Nucleus accumbens (tissue), 56 donors: ENCODE data around the gene HSPBP1.

Source experiments
- DNase-seq, 56 donors: peaks; one replicate each; lab custom pipeline; 2025; lab: John Stamatoyannopoulos, UW

The HSPBP1 gene

DNA sequence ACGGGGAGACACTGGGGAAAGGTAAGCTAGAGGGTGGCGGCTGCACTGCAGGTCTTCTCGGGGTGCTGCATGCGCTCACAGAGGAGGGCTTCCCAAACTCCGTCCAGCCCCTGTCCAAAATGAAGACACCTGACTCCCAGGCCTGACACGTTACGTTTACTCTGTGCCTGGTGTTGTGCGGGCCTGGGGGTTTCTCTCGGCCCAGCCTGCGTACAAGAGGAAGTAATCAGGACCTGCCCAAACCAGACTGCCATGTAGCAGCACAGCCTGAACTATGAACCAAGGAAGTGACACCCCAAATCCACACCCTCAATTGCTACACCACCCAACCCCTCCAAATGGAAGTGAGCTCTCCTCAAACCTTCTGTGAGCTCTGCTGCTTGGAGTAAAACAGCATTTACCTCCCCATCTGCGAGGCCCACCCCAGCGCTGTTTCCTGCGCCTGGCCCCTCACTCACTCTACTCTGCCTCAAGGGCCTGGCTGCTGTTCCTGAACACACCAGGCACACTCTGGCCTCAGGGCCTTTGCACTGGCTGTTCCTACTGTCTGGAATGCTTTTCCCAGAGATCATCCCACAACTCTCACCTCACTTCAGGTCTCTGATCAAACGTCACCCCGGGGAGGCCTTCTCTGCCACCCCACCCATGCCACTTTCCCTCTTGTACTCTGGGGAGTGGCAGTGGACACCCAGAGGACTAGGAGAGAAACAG is 3.0 kb downstream of the HSPBP1 start:
- DNase-seq: no peak

DNA sequence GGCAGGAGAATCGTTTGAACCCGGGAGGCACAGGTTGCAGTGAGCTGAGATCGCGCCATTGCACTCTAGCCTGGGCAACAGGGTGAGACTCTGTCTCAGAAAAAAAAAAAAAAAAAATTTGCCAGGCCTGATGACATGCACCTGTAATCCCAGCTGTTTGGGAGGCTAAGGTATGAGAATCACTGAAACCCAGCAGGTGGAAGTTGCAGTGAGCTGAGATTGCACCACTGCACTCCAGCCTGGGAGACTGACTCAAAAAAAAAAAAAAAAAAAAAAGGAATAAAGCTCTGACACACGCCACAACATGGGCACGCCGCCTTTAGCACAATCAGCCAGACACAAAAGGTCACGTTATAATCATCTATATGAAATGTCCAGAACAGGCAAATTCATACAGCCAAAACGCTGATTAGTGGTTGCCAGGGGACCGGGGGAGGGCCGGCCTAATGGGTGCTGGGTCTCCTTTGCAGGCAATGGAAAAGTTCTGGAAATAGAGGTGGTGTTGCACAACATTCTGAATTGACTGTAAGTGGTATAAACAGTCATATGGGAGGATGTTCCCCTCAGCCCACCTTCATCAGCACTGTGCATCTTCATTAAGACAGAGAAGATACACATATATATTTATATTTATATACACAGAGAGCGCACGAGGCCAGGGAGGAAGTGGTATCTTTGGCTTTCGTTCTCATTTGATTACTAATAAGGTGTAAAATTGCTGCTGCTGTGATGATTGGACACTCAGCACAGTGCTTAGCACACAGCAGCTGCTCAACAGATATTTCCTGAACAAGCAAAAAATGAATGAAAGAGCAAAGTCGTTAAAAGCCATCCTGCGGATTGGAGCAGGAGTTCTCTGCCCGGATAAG is 3.8 kb downstream of the HSPBP1 start:
- no peak for DNase-seq

DNA sequence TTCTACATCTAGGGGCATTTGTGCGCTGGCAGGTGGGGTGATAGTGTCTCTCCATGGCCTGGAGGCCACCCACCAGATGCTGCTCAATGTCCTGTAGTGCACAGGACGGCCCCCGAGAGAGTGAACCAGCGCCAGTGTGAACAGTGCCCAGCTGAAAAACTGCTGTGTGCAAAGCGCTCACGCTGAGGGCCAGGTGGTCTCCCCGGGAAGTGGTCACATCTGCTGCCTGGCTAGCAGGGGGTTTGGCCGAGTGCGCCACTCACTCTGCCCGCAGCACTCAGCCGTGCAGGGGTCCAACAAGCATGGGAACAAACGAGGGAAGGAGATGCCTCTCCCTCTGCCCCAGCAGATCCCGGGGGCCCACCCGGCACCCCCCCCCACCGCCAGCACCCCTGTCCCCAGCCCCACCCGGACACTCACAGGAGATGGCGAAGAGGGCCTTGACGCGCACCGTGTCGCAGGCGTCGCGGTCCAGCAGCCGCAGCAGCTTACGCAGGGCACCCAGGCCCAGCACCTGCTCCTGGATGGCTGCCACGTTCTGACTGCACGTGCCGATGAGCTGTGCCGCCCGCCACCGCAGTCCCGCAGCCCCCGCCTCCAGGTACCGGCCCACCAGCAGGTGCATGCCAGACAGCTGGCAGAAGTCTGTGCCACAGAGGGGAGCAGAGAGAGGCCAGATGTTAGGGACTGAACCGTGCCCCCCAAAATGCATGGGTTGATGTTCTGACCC is 5.8 kb downstream of the HSPBP1 start:
- DNase-seq: no peak

GRCh38 chr19:55272142-55272541 is 7.8 kb downstream of the HSPBP1 start:
- no peak for DNase-seq

GRCh38 chr19:55270172-55270942 is 9.6 kb downstream of the HSPBP1 start:
- DNase-seq: no peak

GRCh38 chr19:55269299-55269698 is 10.6 kb downstream of the HSPBP1 start:
- peak in 23 of 56 donors; percentile 7 to 70 (median 31) for DNase-seq

DNA sequence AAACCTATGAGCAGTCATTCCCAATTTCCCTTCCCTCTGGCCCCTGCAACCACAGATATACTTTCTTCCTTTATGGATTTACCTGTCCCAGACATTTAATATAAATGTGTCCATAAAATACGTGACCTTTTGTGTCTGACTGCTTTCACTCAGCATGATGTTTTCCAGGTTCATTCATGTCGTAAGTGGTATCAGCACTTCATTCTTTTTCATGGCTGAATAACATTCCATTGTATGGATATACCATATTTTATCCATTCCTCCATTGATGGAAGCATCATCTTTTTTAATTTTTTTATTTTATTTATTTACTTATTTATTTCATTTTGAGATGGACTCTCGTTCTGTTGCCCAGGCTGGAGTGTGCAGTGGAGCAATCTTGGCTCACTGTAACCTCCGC is 13.1 kb downstream of the HSPBP1 start:
- no peak for DNase-seq

DNA sequence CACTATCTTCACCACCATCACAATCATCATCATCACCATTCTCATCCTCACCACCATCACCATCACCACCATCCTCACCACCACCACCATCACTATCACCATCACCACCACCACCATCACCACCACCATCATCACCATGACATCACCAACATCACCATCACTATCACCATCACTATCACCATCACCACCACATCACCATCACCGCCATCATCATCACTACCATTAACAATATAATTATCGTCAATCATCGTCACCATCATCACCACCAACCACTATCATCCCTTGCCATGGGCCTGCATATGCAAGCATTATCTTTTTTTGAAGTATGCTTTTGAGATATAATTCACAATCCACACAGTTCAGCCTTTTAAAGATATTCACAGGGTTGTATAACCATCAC is 13.5 kb downstream of the HSPBP1 start:
- no peak for DNase-seq

- DNase-seq: no peak
These were observed 14.1 kb downstream of the HSPBP1 start for GRCh38 chr19:55265723-55266386.

DNA sequence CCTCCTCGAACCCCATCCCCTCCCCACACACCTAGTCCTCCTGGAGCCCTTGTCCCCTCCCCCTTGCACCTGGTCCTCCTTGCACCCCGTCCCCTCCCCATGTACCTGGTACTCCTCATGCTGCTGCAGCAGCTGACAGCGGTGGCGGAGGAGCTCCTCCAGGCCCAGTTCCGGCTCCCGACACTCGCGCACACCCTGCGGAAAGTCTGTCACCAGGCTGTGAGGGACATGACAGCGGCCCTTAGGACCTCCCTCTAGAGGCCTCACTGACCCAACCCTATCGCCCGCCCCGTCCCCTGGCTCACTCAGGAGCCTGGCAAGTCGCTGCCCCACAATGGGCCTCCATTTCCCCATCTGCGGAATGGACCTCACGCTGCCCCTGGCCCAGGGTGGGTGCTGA is 14.7 kb downstream of the HSPBP1 start:
- DNase-seq: no peak

DNA sequence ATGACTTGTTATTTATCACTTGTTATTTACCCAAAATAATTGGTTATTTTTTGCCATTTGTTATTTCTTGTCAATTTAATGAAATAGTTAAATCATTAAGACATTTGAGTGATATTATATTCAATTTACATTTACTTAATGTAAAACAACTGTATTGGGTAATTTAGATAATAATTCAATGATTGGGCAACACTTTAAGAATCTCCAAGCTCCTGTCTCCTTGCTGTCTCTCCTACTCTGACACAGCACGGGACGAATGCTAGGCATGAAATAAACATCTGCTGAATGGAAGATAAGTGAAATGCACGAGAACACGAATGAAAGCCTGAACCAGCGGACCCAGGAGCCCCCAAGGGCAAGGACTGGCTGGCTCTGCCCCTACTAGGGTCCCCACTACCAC is 15.4 kb downstream of the HSPBP1 start:
- DNase-seq: no peak

DNA sequence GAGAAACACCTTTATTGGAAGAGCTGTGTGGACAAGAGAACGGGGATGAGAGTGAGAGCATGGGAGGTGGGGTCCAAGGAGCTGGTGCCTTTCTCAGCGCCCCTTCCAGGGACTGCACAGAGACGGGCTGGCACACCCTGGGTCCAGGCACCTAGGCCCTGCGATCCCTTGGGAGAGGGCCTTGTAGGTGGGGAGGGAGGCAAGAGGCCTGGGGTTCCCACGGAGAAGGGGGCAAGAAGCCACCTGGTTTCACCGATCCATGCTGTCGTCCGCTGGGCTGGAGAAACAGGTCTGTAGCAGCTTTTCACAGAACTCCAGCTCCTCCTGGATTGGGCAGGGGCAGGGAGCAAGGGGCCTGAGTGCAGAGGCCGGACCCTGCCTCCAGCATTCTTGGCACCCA is 17.6 kb downstream of the HSPBP1 start:
- DNase-seq: no peak

GRCh38 chr19:55261671-55262126 is 18.2 kb downstream of the HSPBP1 start:
- no peak for DNase-seq

DNA sequence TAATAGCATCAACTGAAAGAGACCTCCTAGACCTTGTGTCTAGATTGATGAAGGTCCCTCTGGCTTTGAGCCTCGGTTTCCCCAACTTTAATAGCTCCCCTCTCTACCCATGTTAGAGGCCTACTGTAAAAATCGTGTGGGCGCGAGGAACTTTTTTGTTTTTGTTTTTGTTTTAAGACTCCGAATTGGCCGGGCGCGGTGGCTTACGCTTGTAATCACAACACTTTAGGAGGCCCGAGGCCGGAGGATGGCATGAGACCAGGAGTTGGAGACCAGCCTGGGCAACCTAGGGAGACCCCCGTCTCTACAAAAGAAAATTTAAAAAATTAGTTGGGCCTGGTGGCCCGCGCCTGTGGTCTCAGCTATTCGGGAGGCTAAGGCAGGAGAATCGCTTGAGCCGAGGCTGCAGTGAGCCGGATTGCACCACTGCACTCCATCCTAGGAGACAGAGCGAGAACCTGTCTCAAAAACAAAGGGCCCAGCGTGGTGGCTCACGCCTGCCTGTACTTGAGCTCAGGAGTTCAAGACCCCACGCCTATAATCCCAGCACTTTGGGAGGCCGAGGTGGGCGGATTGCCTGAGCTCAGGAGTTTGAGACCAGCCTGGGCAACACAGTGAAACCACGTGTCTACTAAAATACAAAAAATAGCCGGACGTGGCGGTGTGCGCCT is 20.2 kb downstream of the HSPBP1 start:
- peak in 4 of 56 donors; percentile 50 to 58 (median 54) for DNase-seq

DNA sequence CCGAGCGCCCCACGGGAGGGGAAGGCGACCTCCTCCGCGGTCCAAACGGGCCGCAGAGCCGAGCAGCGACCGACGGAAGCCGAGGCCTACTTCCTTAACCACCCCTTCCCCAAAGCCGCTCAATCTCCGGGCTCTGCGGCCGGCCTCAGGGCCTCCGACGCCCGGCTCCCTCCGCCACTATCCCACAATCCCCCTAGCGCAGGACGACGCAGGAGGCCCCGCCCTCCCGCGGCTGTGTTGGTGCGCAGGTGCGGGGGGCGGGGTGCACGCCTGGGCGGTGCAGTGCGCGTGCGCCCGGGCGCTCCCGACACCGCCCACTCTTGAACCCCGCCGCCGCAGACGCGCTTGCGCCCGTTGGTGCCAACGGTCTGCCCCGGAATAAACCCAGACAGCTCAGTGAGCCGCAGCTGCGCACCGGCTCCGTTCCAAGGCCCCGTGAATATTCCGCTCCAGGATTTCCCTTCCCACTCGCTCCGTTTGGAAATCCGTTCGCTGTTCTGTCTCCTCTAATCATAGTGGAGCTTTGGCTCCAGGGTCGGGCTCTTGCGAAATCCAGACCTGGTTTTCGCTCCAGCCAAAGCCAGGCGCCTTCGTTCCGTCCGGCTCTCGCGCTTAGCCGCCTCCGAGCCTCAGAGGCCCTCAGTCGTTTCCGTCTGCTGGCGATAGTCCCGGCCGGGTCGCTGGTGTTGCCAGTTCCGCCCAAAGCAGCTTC is 20.9 kb downstream of the HSPBP1 start, which contains the start of gene PPP6R1:
TSS of gene PPP6R1 (minus strand) at position 190 of the 712 bp plus-strand sequence. CDS start 11,914 bp downstream, outside the sequence.
- DNase-seq: peak; percentile 55 to 99 (median 97)

- peak in 15 of 56 donors; percentile 37 to 73 (median 58) for DNase-seq
These were observed 21.5 kb downstream of the HSPBP1 start for GRCh38 chr19:55258476-55258827.

GRCh38 chr19:55257461-55258420 is 22.2 kb downstream of the HSPBP1 start:
- DNase-seq: peak in 3 of 56 donors; percentile 29 to 38 (median 34)
